Right lobe of liver (tissue), 6 donors: ENCODE data around the gene SRC. TPM values are rescaled to one million over a fixed set of nuclear protein-coding genes. Genes with fewer than 3 reads are reported as not detected.

ENCODE experiments used
- ATAC-seq, 4 donors: fragments of 200-7000 bp; cut with Tn5 transposase; one replicate each; pipeline ENCODE4 v1.9.1; 2020; ENCODE audit warnings: mild to moderate bottlenecking in 4 of 4, moderate library complexity in 4 of 4
- DNase-seq, 3 donors: peaks; one replicate each; pipeline ENCODE4 v3.0.0-alpha.2; 2020
- H3K27ac ChIP-seq, 3 donors: fragments of 200-600 bp; one replicate each; pipeline ENCODE4 v1.8.0; 2022
- H3K27me3 ChIP-seq, 2 donors: fragments of 200-600 bp; one replicate each; pipeline ENCODE4 v1.8.0; 2022
- H3K36me3 ChIP-seq, 4 donors: fragments of 200-600 bp; sonication (generic) in 1 of 4; one replicate each; pipeline versions ENCODE4 v1.5.1 to v1.8.0; 2017 to 2022; ENCODE audit warnings: control low read depth in 1 of 4
- H3K4me1 ChIP-seq, 4 donors: fragments of 200-600 bp; sonication (generic) in 1 of 4; one replicate each; pipeline versions ENCODE4 v1.5.1 to v1.8.0; 2017 to 2022; ENCODE audit warnings: control low read depth in 1 of 4
- H3K4me3 ChIP-seq, 3 donors: fragments of 200-600 bp; one replicate each; pipeline ENCODE4 v1.8.0; 2022
- H3K9me3 ChIP-seq, 4 donors: fragments of 200-600 bp; sonication (generic) in 1 of 4; one replicate each; pipeline versions ENCODE4 v1.5.1 to v1.8.0; 2017 to 2022; ENCODE audit warnings: control low read depth in 1 of 4
- CTCF ChIP-seq, 4 donors: fragments of 200-600 bp in 3 of 4; fragments of 450-650 bp in 1 of 4; IDR thresholded peaks; one replicate each; pipeline versions ENCODE4 v1.5.1 to v1.8.0; 2016 to 2022; ENCODE audit warnings: antibody characterized with exemption in 4 of 4, mild to moderate bottlenecking in 2 of 4
- POLR2A ChIP-seq: fragments of 450-650 bp; IDR thresholded peaks from one replicate; pipeline ENCODE4 v1.6.1; 2017; ENCODE audit warnings: antibody characterized with exemption, mild to moderate bottlenecking
- WGBS: methylation state at CpG from one replicate; pipeline ENCODE4 v1.1.6; 2018; ENCODE audit warnings: low coverage, low lambda C conversion rate; ENCODE audit not compliant: insufficient coverage; ENCODE audit errors: missing lambda C conversion rate; 5-methylcytosine and 5-hydroxymethylcytosine counted together
- intact Hi-C, 2 donors: fragments of 100-400 bp; cut with DNase I; formaldehyde crosslinking; loops; one replicate each; pipeline versions ENCODE4 v1.11.2 to v1.14.1; 2022
- total RNA-seq, 6 experiments: library from RNA; depleted of rRNA in 2 of 6; stranded (reverse); fragments of >200 nt in 2 of 6; fragmentation: NEBNext Ultra II Directional in 3 of 6; extraction: Animal tissue kit (Norgen Biotek cat#: 25700) in 3 of 6; gene quantifications; one replicate each; pipeline versions ENCODE4 v1.1.0 to v1.2.4, GENCODE V29; 2016 to 2023
- donor health status: DM: no; HTN: yes; CAD: no.
- donor health status: DM: no; HTN: no; CAD: no.
- donor health status: DM: no; HTN: no; CAD: no.
- donor health status: DM: no; HTN: yes; CAD: no.
- donor health status: DM: no; HTN: yes; CAD: no.

The SRC gene
- total RNA-seq, 6 experiments from 2014 or later = 3.1 to 17.3 (median 11.2) TPM

GRCh38 chr20:37421988-37422387 is 76.0 kb downstream of the SRC start:
- TF ChIP-seq CTCF (IDR thresholded peaks at IDR 0.05) (no peak), POLR2A (no peak)

GRCh38 chr20:37422791-37423286 is 76.9 kb downstream of the SRC start:
- WGBS = 28% methylated on average over 6 of the region's 11 CpGs
- ATAC-seq = no peak
- peak in 1 of 3 donors; percentile 50 for DNase-seq
- intact Hi-C loops = no loop called here
- Histone ChIP-seq H3K36me3 (no peaks in the 10 kb centered on the region), H3K4me1 (no peaks in the 10 kb centered on the region), H3K27me3 (no peaks in the 10 kb centered on the region), H3K9me3 (no peaks in the 10 kb centered on the region), H3K27ac (no peak overlapping the region), H3K4me3 (no peak overlapping the region)
- TF ChIP-seq CTCF (IDR thresholded peaks at IDR 0.05) (no peak), POLR2A (no peak)

More at GRCh38 chr20:37421988-37422387, 76.0 kb downstream of the SRC start:
- H3K27me3 ChIP-seq = no peaks in the 10 kb centered on the region
- H3K27ac ChIP-seq = no peak overlapping the region
- H3K4me1 ChIP-seq = no peaks in the 10 kb centered on the region
- no peak overlapping the region for H3K4me3 ChIP-seq
- no peaks in the 10 kb centered on the region for H3K9me3 ChIP-seq
- DNase-seq (no peak), ATAC-seq (no peak)
- intact Hi-C loops = no loop called here
- WGBS = 20% methylated on average over 6 of the region's 6 CpGs
- no peaks in the 10 kb centered on the region for H3K36me3 ChIP-seq

- no peak overlapping the region for H3K27ac ChIP-seq
Measured at GRCh38 chr20:37423545-37423944, 77.6 kb downstream of the SRC start.

GRCh38 chr20:37424062-37424851 is 78.3 kb downstream of the SRC start:
- intact Hi-C loops = no loop called here
- no peak overlapping the region for H3K27ac ChIP-seq
- H3K36me3 ChIP-seq = no peaks in the 10 kb centered on the region
- TF ChIP-seq POLR2A (no peak), CTCF (IDR thresholded peaks at IDR 0.05) (no peak)
- no peaks in the 10 kb centered on the region for H3K9me3 ChIP-seq
- H3K4me3 ChIP-seq = no peak overlapping the region
- 54% methylated on average over 3 of the region's 3 CpGs for whole genome bisulfite sequencing
- no peaks in the 10 kb centered on the region for H3K27me3 ChIP-seq
- ATAC-seq (no peak), DNase-seq (no peak)
- H3K4me1 ChIP-seq = no peaks in the 10 kb centered on the region

More at GRCh38 chr20:37423545-37423944, 77.6 kb downstream of the SRC start:
- Histone ChIP-seq H3K27me3 (no peaks in the 10 kb centered on the region), H3K4me3 (no peak overlapping the region), H3K9me3 (no peaks in the 10 kb centered on the region), H3K4me1 (no peaks in the 10 kb centered on the region), H3K36me3 (no peaks in the 10 kb centered on the region)
- ATAC-seq = no peak
- no peak for TF ChIP-seq POLR2A
- TF ChIP-seq CTCF (IDR thresholded peaks at IDR 0.05) = no peak
- DNase-seq = no peak
- intact Hi-C loops = no loop called here
- 61% methylated on average over 5 of the region's 10 CpGs for WGBS
